GOT3 (cell line): ENCODE data around the gene CFHR2.

Source experiments
- DNase-seq: peaks from one replicate; lab custom pipeline; 2025; ENCODE audit warnings: mixed read lengths; lab: John Stamatoyannopoulos, UW

The CFHR2 gene

DNA sequence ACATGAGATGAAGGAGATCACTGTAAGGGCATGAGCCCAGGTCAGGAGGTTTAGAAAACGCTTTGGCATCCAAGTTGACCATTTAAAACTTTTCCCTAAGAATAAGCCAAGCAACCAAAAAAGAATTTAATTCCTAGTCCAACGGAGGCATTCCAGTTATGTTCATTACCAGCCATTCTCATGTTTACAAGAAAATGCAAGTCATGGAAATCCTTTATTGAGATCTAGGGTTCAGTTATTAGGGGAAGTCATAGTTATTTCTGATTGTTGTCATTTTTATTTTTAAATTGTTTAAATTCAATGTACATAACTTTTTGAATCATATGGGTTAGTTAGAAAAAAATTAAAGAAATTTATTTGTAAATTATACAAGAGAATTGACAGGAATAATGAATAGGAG, 58.3 kb downstream of the CFHR2 start:
- DNase-seq, result no peak

GRCh38 chr1:197003132-197003531, 59.6 kb downstream of the CFHR2 start:
- no peak for DNase-seq

DNA sequence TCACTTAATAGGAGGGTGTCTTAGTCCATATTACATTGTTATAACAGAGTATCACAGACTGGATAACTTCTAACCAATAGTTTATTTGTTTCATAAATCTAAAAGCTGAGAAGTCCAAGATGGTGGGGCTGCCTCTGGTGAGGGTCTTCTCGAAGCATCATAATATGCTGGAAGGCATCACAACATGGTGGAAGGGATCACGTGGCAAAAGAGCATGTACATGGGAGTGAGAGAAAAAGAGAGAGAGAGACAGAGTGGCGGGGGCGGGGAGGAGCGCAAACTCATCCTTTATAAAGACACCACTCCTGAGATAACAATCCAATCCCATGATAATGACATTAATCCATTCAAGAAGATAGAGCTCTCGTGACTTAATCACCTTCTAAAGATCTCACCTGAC, 65.3 kb downstream of the CFHR2 start:
- DNase-seq, result no peak
